GM23338 (cell line): Measurements from ENCODE around the gene SMG9.

Source experiments
- EZH2 ChIP-seq: fragments of 200-600 bp; sonication (generic); IDR thresholded peaks from one replicate; pipeline ENCODE4 v1.8.0; 2017; ENCODE audit warnings: antibody characterized with exemption, mild to moderate bottlenecking, low read depth; ENCODE audit not compliant: unreplicated experiment
- EZH2phosphoT487 ChIP-seq: fragments of 200-600 bp; sonication (generic); IDR thresholded peaks from one replicate; pipeline ENCODE4 v1.8.1; 2018; ENCODE audit warnings: antibody characterized with exemption; ENCODE audit not compliant: unreplicated experiment
- POLR2AphosphoS5 ChIP-seq: IDR thresholded peaks from 2 replicates; pipeline ENCODE4 v1.6.1; 2016; ENCODE audit warnings: antibody characterized with exemption, low read depth
- TF ChIP-seq, protein P1 (sequence below), 2 experiments: fragments of 200-600 bp in 1 of 2; sonication (generic) in 1 of 2; conservative IDR thresholded peaks; 2 replicates each; pipeline versions ENCODE4 v1.5.1 to v1.6.1; 2016 to 2017; ENCODE audit warnings: antibody characterized with exemption in 2 of 2, low read depth in 2 of 2, mild to moderate bottlenecking in 2 of 2, moderate library complexity in 1 of 2
- TF ChIP-seq, protein P2 (sequence below): IDR thresholded peaks from one replicate; pipeline ENCODE4 v1.6.1; 2018; ENCODE audit warnings: antibody characterized with exemption; ENCODE audit not compliant: unreplicated experiment

DNA sequence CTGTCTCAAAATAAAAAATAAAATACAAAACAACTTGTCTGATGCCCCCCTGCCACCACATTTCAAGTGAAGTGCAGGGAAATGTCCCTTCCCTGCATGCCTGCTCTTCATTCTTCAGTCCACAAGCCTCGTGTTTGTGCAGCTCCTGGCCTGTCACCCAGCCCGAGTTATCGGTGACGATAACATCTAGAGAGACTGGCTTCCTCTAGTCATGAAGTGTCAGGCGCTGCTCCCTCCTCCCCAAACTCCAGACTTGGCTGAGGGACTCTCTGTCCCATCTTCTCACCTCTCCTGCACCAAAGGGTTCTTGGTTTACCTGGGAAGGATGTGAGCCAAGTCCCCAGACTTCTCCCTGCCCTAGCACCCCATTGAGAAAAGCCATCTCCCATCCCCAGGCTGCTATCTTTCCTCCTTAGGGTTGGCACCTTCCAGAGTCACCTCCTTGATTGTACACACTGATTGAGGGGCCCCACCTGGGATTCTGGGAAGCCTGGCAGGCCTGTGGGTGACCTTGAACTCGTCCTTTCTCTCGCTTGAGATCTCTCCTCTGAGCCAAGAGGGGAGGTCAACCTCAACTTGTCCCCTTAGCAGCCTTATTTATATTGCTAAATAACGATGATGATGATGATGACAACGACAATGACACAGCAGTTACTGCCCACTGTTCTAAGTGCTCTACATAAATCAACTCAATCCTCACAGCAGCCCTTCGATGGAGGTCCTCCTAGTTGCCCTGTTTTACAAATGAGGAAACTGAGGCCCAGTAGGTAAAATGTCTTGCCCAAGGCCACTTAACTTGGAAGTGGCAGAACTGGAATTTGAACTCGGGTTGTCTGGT lies 71.7 kb downstream of the SMG9 start:
- TF ChIP-seq POLR2AphosphoS5 (no peak), EZH2 (no peak), EZH2phosphoT487 (no peak)
- TF ChIP-seq, protein P1, sequence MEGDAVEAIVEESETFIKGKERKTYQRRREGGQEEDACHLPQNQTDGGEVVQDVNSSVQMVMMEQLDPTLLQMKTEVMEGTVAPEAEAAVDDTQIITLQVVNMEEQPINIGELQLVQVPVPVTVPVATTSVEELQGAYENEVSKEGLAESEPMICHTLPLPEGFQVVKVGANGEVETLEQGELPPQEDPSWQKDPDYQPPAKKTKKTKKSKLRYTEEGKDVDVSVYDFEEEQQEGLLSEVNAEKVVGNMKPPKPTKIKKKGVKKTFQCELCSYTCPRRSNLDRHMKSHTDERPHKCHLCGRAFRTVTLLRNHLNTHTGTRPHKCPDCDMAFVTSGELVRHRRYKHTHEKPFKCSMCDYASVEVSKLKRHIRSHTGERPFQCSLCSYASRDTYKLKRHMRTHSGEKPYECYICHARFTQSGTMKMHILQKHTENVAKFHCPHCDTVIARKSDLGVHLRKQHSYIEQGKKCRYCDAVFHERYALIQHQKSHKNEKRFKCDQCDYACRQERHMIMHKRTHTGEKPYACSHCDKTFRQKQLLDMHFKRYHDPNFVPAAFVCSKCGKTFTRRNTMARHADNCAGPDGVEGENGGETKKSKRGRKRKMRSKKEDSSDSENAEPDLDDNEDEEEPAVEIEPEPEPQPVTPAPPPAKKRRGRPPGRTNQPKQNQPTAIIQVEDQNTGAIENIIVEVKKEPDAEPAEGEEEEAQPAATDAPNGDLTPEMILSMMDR (conservative IDR thresholded peaks at IDR 0.05; ENCODE audit: low read depth in 2 of 2): no peak
- TF ChIP-seq, protein P2, sequence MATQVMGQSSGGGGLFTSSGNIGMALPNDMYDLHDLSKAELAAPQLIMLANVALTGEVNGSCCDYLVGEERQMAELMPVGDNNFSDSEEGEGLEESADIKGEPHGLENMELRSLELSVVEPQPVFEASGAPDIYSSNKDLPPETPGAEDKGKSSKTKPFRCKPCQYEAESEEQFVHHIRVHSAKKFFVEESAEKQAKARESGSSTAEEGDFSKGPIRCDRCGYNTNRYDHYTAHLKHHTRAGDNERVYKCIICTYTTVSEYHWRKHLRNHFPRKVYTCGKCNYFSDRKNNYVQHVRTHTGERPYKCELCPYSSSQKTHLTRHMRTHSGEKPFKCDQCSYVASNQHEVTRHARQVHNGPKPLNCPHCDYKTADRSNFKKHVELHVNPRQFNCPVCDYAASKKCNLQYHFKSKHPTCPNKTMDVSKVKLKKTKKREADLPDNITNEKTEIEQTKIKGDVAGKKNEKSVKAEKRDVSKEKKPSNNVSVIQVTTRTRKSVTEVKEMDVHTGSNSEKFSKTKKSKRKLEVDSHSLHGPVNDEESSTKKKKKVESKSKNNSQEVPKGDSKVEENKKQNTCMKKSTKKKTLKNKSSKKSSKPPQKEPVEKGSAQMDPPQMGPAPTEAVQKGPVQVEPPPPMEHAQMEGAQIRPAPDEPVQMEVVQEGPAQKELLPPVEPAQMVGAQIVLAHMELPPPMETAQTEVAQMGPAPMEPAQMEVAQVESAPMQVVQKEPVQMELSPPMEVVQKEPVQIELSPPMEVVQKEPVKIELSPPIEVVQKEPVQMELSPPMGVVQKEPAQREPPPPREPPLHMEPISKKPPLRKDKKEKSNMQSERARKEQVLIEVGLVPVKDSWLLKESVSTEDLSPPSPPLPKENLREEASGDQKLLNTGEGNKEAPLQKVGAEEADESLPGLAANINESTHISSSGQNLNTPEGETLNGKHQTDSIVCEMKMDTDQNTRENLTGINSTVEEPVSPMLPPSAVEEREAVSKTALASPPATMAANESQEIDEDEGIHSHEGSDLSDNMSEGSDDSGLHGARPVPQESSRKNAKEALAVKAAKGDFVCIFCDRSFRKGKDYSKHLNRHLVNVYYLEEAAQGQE: no peak
